GM19099 (cell line): ENCODE measurements around the gene MED12L.

Experiments used
- POLR2A ChIP-seq: IDR thresholded peaks from 3 replicates; pipeline ENCODE4 v1.6.1; 2011; ENCODE audit warnings: low read depth; ENCODE audit not compliant: insufficient read length; ENCODE audit errors: extremely low read depth

MED12L gene

DNA sequence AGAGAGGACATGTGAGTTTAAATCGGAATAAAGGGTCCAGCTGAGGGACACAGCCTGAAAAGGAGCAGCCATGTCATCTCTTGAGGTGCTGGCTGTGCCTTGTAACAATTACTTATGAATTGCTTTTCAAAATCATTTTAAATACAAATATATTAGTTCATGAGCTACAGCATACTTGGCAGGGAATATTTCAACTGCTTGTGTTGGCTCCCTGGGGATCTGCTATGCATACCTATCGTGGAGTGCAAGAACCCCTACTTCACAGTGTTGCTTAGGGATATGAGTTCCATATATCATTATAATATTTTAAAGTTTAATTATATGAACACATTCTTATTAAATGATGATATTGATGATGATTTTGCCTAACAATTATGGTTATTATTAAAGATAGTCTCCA lies 212.0 kb downstream of the MED12L start:
- no peak for TF ChIP-seq POLR2A

DNA sequence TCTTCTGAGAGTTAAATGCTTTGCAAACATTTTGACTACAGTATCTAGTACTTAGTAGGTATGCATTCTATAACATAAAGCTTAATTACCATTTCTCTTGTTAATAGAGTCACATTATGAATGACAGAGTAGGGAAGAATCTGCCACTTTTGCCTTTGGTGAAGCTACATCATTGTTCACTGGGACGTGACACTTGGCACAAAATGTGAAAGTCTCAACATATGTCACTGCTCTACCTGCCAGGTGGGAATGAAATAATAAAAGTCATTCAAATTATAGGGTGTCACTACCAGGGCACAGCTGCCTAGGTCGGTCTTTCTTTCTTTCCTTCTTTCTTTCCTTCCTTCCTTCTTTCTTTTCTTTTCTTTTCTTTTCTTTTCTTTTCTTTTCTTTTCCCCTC lies 213.5 kb downstream of the MED12L start:
- TF ChIP-seq POLR2A: no peak

DNA sequence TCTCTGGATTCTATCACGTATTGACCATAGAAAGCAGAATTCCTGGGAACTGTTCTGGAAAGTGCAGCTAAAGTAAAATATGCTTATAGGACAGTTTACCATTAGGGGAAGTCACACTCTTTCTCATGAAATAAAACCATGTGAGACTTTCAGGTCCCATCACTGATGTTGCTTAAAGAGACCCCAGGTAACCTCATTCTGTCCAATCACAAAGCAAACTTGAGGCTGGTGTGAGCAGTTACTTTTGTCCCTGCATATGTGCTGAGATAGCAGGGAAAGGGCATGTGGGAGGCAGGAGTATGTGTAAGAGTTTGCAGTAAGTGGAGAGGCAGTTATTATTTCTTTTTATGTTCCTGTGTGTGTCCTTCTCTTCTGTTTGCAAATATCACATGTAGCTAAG lies 215.1 kb downstream of the MED12L start:
- no peak for TF ChIP-seq POLR2A

DNA sequence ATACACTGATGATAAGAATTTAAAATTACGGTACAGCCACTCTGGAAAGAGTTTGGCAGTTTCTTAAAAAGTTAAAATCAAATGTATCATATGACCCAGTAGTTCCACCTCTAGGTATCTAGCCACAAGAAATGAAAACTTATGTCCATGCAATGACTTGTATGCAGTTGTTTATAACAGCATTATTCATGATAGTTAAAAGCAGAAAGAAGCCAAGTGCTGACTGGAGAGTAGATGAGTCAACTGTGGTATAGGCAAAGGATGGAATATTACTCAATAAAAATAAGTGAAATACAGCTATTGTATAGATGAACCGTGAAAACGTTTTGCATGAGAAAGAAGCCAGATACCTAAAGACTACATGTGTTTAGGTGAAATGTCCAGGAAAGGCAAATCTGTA lies 216.3 kb downstream of the MED12L start:
- TF ChIP-seq POLR2A: no peak

DNA sequence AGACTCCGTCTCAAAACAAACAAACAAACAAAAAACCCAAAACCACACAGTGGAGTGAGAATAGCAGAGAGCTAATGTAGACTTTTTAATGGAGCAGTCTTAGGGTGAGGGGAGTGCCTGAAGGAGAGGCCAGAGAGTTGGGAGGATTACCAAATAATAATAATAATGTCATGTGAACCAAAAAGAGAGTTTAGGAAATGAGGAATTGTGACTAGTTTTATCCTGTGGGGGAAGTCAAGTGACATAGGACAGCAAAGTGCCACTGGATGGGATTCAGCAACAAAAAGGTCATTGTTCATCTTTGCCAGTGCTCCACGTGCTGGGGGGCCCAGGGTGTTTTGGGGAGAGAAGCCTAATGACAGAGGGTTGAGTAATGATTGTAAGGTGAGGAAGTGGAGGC lies 218.3 kb downstream of the MED12L start:
- no peak for TF ChIP-seq POLR2A

DNA sequence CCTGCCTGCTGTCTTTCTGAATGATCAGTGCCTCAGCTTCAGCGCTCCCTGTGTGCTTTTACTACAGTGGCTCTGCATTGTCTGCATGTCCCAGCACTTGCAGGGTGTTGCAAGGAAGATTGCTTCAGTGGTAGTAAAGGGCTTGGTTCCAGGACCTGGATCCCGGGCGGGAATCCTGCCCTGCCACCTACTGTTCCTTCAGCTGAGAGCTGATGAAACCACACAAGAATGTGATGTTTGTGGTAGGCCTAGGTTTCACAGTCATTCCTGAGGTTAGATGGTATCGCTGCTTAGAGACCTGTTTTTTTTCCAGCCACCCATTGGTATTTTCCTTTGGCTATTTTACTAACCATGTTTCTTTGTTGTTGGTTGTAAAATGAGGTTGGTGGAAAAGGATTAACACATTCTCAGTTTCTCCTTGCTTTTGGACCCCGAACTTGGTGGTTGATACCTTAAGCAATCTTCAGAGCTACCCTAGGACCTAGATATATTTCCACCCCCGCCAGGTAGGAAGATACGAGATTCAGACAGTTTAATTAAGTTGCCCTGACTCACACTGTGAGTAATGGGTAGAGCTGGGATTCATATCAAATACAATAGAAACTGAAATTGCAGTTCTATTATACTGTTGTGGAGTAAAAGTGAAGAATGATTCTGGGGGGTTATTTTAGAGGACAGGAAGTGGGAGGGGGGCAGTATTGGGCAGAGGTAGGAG lies 219.8 kb downstream of the MED12L start:
- TF ChIP-seq POLR2A: no peak

DNA sequence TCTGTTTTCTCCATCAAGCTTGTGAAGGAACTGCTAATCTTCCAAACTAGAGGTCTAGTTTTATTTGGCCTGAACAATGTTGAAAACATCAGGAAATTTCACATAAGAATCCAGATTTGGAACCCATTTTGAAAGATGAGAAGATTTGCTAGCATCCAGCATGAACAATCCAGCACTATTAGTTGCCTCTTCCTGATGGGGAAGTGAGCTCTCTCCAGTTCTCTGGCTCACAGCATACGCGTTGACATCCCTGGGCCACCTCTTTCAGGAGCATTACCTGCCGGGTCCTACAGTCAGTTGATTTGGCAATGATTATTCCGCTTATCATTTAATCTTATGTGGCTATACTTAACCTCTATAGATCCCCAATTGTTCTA lies 220.3 kb downstream of the MED12L start:
- TF ChIP-seq POLR2A: no peak

DNA sequence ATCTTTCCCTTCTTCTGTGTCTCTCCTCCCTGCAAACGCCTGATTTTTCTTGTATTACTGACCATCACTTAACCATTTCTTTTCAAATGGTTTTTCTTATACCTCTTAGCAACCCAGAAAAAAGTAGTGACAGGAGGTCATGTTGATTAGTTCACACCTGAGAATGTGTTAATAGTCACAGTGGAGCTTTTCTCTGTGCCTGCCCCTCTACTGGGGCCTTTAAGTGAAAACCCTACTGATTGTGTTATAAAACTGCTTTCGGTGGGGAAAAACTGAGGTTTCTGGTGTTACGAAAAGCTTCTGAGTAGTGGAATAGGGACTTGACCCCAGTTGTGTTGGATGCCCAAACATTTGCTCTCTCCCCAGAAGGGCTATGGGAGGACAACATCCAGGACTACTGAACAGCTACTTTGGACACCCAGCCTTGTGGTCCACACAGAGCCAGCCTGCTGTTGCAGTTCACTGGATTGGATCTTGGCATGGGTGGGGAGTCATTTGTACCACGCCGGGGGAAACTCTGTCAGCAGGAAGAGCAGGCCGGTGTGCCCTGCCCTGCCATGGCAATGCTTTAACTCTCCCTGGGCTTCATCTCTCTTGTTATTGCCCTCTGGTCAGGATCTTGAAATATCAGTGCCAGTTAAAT lies 220.8 kb downstream of the MED12L start:
- TF ChIP-seq POLR2A: no peak

DNA sequence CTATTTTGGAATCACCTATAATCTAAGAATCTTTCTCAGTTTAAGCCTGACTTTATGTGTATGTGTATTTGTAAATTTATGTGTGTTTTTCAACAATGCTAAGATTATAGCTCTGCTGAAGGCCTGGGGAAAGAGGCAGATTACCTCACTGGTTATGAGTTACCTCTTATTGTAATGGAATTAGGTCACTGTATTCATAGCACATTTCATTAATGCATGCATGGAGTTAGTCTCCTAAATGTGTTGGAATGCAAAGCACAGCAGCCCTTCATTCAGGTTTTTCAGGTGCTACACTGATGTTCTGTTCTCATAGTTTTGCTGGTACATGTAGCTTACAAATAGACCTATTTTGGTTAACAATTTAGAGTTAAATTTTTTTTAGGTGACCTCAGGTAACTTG lies 221.7 kb downstream of the MED12L start:
- no peak for TF ChIP-seq POLR2A

DNA sequence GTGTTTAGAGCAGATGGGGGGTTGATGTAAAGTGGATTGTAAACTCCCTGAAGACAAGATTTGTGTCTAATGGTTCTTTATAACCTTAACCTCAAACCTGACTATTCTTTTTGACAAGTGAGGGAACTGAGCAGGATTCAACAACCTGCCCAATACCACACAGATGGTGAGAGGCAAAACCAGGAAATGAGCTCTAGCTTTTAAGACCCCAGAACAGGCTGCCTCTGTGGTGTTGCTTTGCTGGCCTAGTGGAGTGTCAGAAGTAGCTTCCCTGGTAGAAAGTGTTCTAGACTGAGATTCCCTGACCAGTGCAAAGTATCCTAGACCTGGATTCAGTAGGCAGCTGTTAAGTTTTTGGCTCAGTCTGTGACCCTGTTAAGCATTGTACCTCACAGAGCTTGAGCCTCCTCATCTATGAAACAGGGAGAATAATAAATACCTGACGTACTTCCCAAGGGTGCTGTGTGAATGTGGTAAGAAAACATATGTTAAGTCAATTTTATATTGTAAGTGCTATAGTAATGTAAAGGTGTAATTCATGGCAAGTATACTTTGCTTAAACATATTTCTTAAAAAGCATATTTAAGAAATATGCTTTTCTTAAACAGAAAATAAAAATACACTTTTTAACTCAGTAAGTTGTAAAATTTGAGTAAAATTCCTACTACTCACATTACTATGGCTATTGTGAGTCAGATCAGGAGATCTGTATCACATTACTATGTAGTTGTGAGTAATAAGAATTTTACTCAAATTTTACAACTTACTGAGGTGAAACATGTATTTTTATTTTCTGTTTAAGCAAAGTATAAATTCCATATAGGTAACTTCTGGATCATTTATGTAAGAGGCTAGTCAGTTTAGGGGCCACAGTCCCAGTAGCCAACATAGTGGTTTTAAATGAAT lies 222.4 kb downstream of the MED12L start:
- no peak for TF ChIP-seq POLR2A

DNA sequence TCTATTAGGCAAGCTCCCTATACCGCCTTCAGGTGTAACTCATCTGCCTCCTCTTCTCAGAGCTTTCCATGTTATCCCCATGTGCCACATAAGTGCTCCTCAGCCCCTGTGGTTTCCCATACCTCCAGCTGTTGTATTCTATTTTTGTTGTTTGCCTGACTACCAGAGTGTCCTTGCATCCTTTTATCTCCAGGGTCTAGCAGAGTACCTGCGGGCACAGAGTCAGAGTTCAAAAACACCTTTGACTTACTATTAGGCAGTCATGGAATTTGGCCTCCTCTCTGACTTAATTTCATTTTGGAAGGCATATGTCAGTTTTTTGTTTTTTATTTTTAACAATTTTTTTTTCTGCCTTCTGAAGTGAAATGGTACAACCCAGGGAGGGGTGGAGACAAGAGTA lies 224.1 kb downstream of the MED12L start:
- no peak for TF ChIP-seq POLR2A

DNA sequence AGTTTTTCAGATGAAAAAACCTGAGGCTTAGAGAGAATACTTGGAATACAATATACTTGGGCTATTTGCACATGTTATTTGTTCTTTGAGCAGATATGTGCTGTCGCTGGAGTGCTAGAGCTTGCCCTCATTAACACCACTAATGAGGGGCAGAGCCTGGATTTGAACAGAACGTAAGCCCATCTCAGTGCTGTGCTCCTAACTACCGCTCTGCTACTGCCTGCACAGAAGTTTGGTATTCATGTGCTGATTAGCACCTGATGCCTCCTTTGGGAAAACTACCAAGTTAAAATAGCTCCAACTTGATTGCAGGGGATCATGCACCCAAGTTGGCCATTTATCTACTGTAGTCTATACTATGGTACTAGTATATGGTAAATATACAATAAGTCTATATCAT lies 227.5 kb downstream of the MED12L start:
- TF ChIP-seq POLR2A: no peak

DNA sequence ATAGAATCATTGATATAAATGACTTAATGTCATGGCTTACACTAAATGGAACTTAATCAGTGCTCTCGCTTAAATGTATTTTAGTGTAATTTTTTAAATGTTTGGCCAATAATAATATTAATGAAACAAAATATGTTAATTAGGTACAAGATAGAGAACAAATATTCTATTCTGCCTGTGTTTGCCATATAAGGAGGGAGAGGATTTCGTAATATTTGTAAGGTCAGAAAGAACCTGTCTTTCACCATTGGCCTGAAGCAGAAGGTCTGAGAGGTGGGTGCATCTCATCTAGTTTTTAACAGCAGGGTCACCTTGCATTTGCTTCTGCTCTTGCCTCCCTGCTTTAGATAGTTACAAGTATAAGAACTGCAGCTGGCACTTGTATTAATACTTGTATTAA lies 228.7 kb downstream of the MED12L start:
- no peak for TF ChIP-seq POLR2A

DNA sequence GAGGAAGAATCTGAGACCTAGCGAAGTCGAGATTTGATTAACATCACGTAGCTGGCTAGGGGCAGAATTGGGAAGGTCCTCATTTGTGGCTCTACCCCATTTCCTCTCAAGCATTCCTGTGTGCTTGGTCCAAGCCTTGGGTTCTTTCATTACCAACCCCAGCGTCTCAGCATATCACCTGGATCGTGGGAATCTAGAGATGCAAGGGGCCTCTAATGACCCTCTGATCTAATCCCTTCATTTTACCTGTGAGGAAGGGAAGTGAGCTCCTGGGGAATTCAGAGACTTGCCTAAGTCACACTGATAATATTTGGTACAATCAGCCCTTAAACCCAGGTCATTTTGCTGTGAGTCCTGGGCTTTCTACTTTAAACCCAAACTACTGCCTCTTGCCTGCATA lies 229.1 kb downstream of the MED12L start:
- no peak for TF ChIP-seq POLR2A

DNA sequence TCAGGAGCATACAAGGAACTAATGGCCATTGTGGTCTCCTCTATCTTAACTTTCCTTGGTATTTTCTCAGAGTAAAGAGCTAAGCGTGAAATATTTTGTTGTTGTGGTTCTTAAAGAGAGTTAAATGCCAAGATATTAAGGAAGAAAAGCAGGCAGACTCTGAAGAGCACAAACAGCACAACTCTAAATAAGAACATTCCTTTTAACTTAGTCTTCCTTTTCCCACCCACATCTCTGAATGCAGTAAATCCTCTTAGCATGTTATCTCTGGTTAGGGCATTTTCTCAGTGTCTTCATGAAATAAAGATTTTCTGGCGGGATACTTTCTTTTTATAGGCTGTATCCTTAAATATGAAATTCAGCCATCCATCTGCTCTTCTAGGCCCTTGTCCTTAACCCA lies 229.7 kb downstream of the MED12L start:
- TF ChIP-seq POLR2A: no peak

DNA sequence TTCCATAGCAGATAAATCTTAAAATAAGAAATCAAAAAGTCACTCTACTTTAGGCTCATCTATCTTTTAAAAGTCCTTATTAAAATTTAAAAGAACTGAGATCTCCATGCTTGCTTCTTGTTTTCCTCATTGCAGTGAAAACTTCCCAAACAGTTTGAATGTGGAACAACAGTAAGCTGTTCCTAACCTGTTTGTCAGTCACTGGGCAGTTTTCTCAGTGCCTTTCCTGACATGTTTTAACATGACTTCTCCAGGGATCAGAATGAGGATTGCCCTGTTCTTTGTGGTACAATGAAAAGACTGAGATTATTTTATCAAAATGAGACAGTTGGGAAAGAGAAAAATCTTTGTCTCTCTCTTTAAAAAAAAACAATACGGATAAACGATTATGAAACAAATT lies 230.4 kb downstream of the MED12L start:
- no peak for TF ChIP-seq POLR2A
